Keratinocyte (primary cell): Measurements from ENCODE around the gene EHD3. TPM values are rescaled to one million over a fixed set of nuclear protein-coding genes. Genes with fewer than 3 reads are reported as not detected.

Source experiments
- DNase-seq: peaks from one replicate; pipeline ENCODE4 v3.0.0-alpha.2; 2011; ENCODE audit warnings: low read depth, missing footprints, low spot score
- FAIRE-seq: peaks from 2 replicates; lab custom pipeline; 2011; peaks lifted over from hg19 to GRCh38; lab: Jason Lieb, UNC
- H2AFZ ChIP-seq: 2 replicates; pipeline ENCODE4 v1.6.0; 2012; ENCODE audit warnings: low read length, control low read depth, inconsistent platforms; ENCODE audit not compliant: control insufficient read depth
- H3K27ac ChIP-seq: 2 replicates; pipeline ENCODE4 v1.5.1; 2011; ENCODE audit warnings: low read length; ENCODE audit not compliant: control insufficient read depth, insufficient read depth
- H3K27me3 ChIP-seq: 3 replicates; pipeline ENCODE4 v1.6.0; 2011; ENCODE audit warnings: low read length; ENCODE audit not compliant: control insufficient read depth, insufficient read depth; ENCODE audit errors: extremely low read depth
- H3K36me3 ChIP-seq, 2 experiments: 2 replicates in 1 of 2; 3 replicates in 1 of 2; pipeline ENCODE4 v1.5.1; 2011; ENCODE audit warnings: low read length in 2 of 2, mild to moderate bottlenecking in 1 of 2; ENCODE audit not compliant: control insufficient read depth in 2 of 2, insufficient read depth in 2 of 2; ENCODE audit errors: extremely low read depth in 1 of 2
- H3K4me1 ChIP-seq: 3 replicates; pipeline ENCODE4 v1.5.1; 2011; ENCODE audit warnings: low read length; ENCODE audit not compliant: control insufficient read depth, insufficient read depth; ENCODE audit errors: extremely low read depth
- H3K4me2 ChIP-seq: 3 replicates; pipeline ENCODE4 v1.6.0; 2011; ENCODE audit warnings: low read depth, low read length; ENCODE audit not compliant: control insufficient read depth, insufficient read depth; ENCODE audit errors: extremely low read depth
- H3K4me3 ChIP-seq, 3 experiments: fragments of 200-600 bp in 1 of 3; sonication (generic) in 1 of 3; 2 replicates in 2 of 3; 3 replicates in 1 of 3; pipeline ENCODE4 v1.5.1; 2011 to 2016; ENCODE audit warnings: low read length in 3 of 3, mild to moderate bottlenecking in 3 of 3, control low read depth in 2 of 3, inconsistent platforms in 1 of 3, low read depth in 1 of 3, mixed read lengths in 1 of 3, mixed run types in 1 of 3, moderate library complexity in 1 of 3; ENCODE audit not compliant: control insufficient read depth in 2 of 3, insufficient read depth in 2 of 3; ENCODE audit errors: extremely low read depth in 1 of 3
- H3K79me2 ChIP-seq: 2 replicates; pipeline ENCODE4 v1.6.0; 2012; ENCODE audit warnings: low read length; ENCODE audit not compliant: control insufficient read depth, insufficient read depth
- H3K9ac ChIP-seq: 3 replicates; pipeline ENCODE4 v1.6.0; 2011; ENCODE audit warnings: low read length; ENCODE audit not compliant: control insufficient read depth, insufficient read depth; ENCODE audit errors: extremely low read depth
- H3K9me1 ChIP-seq: 3 replicates; pipeline ENCODE4 v1.6.0; 2011; ENCODE audit warnings: low read length; ENCODE audit not compliant: control insufficient read depth, insufficient read depth; ENCODE audit errors: extremely low read depth
- H3K9me3 ChIP-seq: 2 replicates; pipeline ENCODE4 v1.5.1; 2012; ENCODE audit warnings: low read depth, low read length; ENCODE audit not compliant: control insufficient read depth
- H4K20me1 ChIP-seq: 3 replicates; pipeline ENCODE4 v1.6.0; 2011; ENCODE audit warnings: low read length; ENCODE audit not compliant: control insufficient read depth, insufficient read depth; ENCODE audit errors: extremely low read depth
- CTCF ChIP-seq, 3 experiments: IDR thresholded peaks in 1 of 3; conservative IDR thresholded peaks in 1 of 3; optimal IDR thresholded peaks in 1 of 3; 2 replicates in 2 of 3; 3 replicates in 1 of 3; pipeline versions ENCODE3 to v1.5.1; 2011; ENCODE audit warnings: low read length in 3 of 3, mild to moderate bottlenecking in 3 of 3, moderate library complexity in 2 of 3, control low read depth in 1 of 3, inconsistent platforms in 1 of 3; ENCODE audit not compliant: insufficient read depth in 2 of 3; ENCODE audit errors: extremely low read depth in 1 of 3
- EZH2 ChIP-seq: IDR thresholded peaks from one replicate; pipeline ENCODE4 v1.6.1; 2012; ENCODE audit warnings: inconsistent platforms, mild to moderate bottlenecking, low read length, moderate library complexity
- dilution Hi-C: fragments of 300-500 bp; cut with MboI; formaldehyde crosslinking; loops from one replicate; pipeline ENCODE4 v1.7.0; 2020; ENCODE audit warnings: low sequenced_read_pairs; ENCODE audit not compliant: extremely low pct_ligation_motif_present
- polyA plus RNA-seq, 5 experiments: library from polyadenylated mRNA; depleted of rRNA in 3 of 5; stranded (reverse) in 3 of 5; stranded (forward) in 1 of 5; unstranded in 1 of 5; fragments of >200 nt; gene quantifications; 1 replicate in 1 of 5; 2 replicates in 3 of 5; 3 replicates in 1 of 5; pipeline versions ENCODE4 v1.2.1 to v1.2.3, GENCODE V29; 2011 to 2012; ENCODE audit warnings: missing spikeins in 2 of 5, low read depth in 1 of 5, low replicate concordance in 1 of 5

The EHD3 gene
- polyA plus RNA-seq, 1 donor (not counting 4 experiments of a cell fraction or from before 2014, with no cell fraction given) = 5.1 TPM

DNA sequence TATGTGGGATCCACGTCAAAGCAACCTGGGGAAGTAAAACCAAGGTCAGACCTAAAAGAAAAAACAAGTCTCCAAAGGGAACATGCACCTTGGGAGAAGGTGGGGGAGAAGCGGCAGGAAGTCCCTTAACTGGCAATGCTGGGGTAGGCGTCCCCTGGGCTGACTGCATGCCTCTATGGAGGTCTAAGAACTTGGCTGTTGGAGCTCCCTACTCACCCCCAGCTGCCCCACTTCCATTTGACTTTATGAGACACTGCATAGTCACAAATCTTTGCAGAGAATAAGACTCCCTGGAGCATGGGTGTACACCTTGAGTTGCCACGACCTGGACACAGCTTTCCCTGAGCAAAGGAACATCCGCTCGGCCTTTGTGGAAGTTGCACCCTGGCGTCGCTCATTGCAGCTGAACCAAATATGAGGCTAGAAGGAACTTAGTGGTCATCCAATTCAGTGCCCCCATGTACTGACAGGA is 19.5 kb upstream of the EHD3 start:
- H4K20me1 ChIP-seq = no peaks in the 10 kb centered on the region
- H2AFZ ChIP-seq = no peak overlapping the region
- dilution Hi-C loops = no loop called here
- no peaks in the 10 kb centered on the region for H3K36me3 ChIP-seq
- no peaks in the 10 kb centered on the region for H3K27me3 ChIP-seq
- no peak overlapping the region for H3K4me3 ChIP-seq
- H3K79me2 ChIP-seq = no peaks in the 10 kb centered on the region
- H3K4me2 ChIP-seq = no peak overlapping the region
- DNase-seq (no peak), FAIRE-seq (no peak)
- no peak overlapping the region for H3K9ac ChIP-seq
- H3K9me3 ChIP-seq = no peaks in the 10 kb centered on the region
- peaks cover 11% of the 10 kb centered on the region for H3K4me1 ChIP-seq
- H3K9me1 ChIP-seq = no peaks in the 10 kb centered on the region
- H3K27ac ChIP-seq = no peak overlapping the region
- TF ChIP-seq EZH2 = no peak
- no peak for TF ChIP-seq CTCF (optimal IDR thresholded peaks at IDR 0.05 in 1 of 3, IDR thresholded peaks at IDR 0.05 in 1 of 3, conservative IDR thresholded peaks at IDR 0.05 in 1 of 3; ENCODE audit: extremely low read depth in 1 of 3, insufficient read depth in 2 of 3, low read length in 3 of 3)

GRCh38 chr2:31216734-31217133 is 17.2 kb upstream of the EHD3 start:
- no peaks in the 10 kb centered on the region for H3K79me2 ChIP-seq
- no peak overlapping the region for H3K9ac ChIP-seq
- H2AFZ ChIP-seq = no peak overlapping the region
- H4K20me1 ChIP-seq = no peaks in the 10 kb centered on the region
- H3K4me1 ChIP-seq = peaks cover 11% of the 10 kb centered on the region
- dilution Hi-C loops = no loop called here
- H3K9me1 ChIP-seq = no peaks in the 10 kb centered on the region
- H3K4me2 ChIP-seq = no peak overlapping the region
- H3K9me3 ChIP-seq = no peaks in the 10 kb centered on the region
- DNase-seq = no peak
- H3K36me3 ChIP-seq = no peaks in the 10 kb centered on the region
- H3K27ac ChIP-seq = no peak overlapping the region
- no peak overlapping the region for H3K4me3 ChIP-seq
- no peak for FAIRE-seq
- no peak for TF ChIP-seq EZH2
- TF ChIP-seq CTCF (optimal IDR thresholded peaks at IDR 0.05 in 1 of 3, IDR thresholded peaks at IDR 0.05 in 1 of 3, conservative IDR thresholded peaks at IDR 0.05 in 1 of 3; ENCODE audit: extremely low read depth in 1 of 3, insufficient read depth in 2 of 3, low read length in 3 of 3) = no peak
- H3K27me3 ChIP-seq = no peaks in the 10 kb centered on the region
